ENCODE data around the gene SERTAD1. TPM values are rescaled to one million over a fixed set of nuclear protein-coding genes. Genes with fewer than 3 reads are reported as not detected.

SERTAD1 gene
- total RNA-seq, 1 donor from 2014 or later, result 13.4 TPM

DNA sequence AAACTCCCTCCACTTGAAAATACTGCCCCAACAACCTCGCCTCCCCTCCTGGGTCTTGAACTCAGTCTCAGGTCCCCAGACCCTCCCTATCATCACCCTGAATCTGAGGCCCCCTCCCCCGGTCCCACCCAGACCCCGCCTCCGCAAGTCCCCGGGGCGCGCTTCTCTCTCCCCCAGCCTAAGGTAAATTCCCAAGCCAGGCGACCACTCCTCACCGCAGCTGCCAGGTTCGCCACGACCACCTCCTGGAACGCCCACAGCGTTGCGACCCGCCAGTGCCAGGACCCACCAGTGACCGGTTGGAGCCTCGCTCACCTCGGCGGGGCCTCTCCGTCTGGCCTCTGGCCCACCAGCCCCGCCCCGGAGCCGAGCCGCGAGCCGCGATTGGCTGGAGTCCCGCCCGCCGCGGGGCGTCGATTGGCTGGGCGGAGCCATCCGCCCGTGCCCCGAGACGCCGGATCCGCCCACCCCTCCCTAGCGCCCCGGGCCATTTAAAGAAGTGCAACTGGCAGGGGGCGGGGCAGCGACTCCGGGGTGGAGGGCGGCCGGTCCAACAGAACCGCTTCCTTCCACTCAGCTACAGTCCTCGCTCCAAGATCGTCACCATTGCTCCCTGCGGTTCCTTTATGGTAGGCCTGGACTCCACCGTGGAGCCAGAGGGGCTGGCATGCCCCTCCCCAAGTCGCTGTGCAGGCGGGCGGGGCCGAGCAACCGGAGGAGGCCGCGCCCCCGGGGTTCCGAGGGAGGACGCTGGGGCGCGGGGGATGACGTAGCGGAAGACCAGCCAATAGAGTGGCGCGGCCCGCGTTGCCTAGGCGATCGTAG is 18.4 kb upstream of the SERTAD1 start, which contains the start of gene SERTAD3:
SERTAD3 (minus strand) TSS at position 336 of the 825 bp plus-strand sequence. CDS start 2,255 bp downstream, outside the sequence.
- POLR2A ChIA-PET, result interaction anchor here (0.7 to 4.4 kb wide), 13 partner anchors 8 to 1009 kb away, joined by 3 to 104 read pairs (median 15); partner anchors contain the start of genes AKT2, BLVRB, C19orf47 and PLD3
- H3K36me3 Mint-ChIP-seq (ENCODE audit: low read depth), result peaks cover 42% of the 10 kb centered on the region

DNA sequence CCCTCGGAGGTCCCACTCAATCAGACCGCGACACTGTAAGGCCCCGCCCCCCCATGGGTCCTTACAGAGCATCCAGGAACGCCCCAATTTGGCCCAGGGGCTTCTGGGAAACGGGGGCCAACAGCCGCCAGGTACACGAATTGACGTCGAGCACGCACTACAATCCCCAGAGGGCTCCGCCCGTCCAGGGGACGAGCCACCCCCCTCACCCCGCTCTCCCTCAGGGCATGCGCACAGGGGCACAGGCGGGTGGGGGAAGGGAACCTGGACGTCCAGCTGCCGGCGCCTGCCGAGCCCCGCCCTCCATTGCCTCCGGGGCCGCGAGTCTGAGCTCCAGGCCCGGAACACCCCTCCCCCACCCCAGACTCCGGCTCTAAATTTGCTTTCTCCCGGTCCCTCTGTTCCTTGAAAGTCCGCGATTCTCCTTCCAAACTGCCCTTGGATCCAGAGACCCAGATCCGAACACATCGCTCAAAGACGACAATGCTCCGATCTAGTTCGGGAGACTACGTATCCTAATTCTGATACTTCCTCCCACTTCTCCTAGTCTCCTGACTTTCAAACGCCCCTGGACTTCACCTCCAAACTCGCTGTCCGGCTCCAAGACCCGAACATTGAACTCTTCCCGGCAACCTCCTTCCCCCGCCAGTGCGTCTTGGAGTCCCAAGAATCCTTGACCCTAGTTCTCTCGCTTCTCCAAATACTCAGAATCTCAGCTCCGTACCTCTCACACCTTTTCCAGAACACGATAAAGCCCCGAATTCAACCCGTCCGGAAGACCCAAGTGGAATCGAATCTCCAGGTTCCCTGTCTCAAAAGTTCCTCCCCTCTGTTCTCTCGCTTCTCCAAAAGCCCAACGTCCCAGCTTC is 17.6 kb upstream of the SERTAD1 start:
- CTCF ChIA-PET, result interaction anchor here (0.7 to 3.9 kb wide), 8 partner anchors 10 to 138 kb away, joined by 3 to 49 read pairs (median 6); partner anchors contain the start of gene BLVRB
- Mint-ChIP-seq H3K36me3 (ENCODE audit: low read depth) (peaks cover 42% of the 10 kb centered on the region), H3K4me1 (peaks cover 30% of the 10 kb centered on the region), H3K4me3 (peak overlapping the region; percentile 98), H3K27me3 (no peaks in the 10 kb centered on the region), H3K9me3 (no peaks in the 10 kb centered on the region), H3K27ac (peak overlapping the region; percentile 97)
- TF ChIP-seq, protein P1, sequence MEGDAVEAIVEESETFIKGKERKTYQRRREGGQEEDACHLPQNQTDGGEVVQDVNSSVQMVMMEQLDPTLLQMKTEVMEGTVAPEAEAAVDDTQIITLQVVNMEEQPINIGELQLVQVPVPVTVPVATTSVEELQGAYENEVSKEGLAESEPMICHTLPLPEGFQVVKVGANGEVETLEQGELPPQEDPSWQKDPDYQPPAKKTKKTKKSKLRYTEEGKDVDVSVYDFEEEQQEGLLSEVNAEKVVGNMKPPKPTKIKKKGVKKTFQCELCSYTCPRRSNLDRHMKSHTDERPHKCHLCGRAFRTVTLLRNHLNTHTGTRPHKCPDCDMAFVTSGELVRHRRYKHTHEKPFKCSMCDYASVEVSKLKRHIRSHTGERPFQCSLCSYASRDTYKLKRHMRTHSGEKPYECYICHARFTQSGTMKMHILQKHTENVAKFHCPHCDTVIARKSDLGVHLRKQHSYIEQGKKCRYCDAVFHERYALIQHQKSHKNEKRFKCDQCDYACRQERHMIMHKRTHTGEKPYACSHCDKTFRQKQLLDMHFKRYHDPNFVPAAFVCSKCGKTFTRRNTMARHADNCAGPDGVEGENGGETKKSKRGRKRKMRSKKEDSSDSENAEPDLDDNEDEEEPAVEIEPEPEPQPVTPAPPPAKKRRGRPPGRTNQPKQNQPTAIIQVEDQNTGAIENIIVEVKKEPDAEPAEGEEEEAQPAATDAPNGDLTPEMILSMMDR (IDR thresholded peaks at IDR 0.05), result no peak
- intact Hi-C loops (cut with micrococcal nuclease), result loop anchor here (1.0 to 5.0 kb wide), 5 partner anchors 8 to 909 kb away; partner anchors contain the start of genes ACTMAP, EGLN2, LTBP4 and TGFB1
- POLR2A ChIA-PET, result interaction anchor here (0.5 to 4.4 kb wide), 22 partner anchors 10 to 1008 kb away, joined by 3 to 104 read pairs (median 4); partner anchors contain the start of genes ACTMAP, AKT2, BLVRB and C19orf47
- ATAC-seq (ENCODE audit: low read depth) (peak; percentile 75), DNase-seq (peak; percentile 96)

More for the DNA sequence above, 18.4 kb upstream of the SERTAD1 start, which contains the start of gene SERTAD3:
- Mint-ChIP-seq H3K4me1 (peaks cover 28% of the 10 kb centered on the region), H3K9me3 (no peaks in the 10 kb centered on the region), H3K27me3 (no peaks in the 10 kb centered on the region), H3K4me3 (peak within 1 kb of the TSS; percentile 98), H3K27ac (peak within 1 kb of the TSS; percentile 97)
- intact Hi-C loops (cut with micrococcal nuclease), result loop anchor here (1.0 to 5.0 kb wide), 13 partner anchors 9 to 908 kb away; partner anchors contain the start of genes ACTMAP, AKT2, BLVRB and C19orf47
- ATAC-seq (ENCODE audit: low read depth) (peak; percentile 68), DNase-seq (peak; percentile 98)
- TF ChIP-seq, protein P1 (IDR thresholded peaks at IDR 0.05), result no peak
- CTCF ChIA-PET, result interaction anchor here (1.4 to 3.9 kb wide), 5 partner anchors 11 to 139 kb away, joined by 4 to 49 read pairs (median 11); partner anchors contain the start of gene BLVRB

DNA sequence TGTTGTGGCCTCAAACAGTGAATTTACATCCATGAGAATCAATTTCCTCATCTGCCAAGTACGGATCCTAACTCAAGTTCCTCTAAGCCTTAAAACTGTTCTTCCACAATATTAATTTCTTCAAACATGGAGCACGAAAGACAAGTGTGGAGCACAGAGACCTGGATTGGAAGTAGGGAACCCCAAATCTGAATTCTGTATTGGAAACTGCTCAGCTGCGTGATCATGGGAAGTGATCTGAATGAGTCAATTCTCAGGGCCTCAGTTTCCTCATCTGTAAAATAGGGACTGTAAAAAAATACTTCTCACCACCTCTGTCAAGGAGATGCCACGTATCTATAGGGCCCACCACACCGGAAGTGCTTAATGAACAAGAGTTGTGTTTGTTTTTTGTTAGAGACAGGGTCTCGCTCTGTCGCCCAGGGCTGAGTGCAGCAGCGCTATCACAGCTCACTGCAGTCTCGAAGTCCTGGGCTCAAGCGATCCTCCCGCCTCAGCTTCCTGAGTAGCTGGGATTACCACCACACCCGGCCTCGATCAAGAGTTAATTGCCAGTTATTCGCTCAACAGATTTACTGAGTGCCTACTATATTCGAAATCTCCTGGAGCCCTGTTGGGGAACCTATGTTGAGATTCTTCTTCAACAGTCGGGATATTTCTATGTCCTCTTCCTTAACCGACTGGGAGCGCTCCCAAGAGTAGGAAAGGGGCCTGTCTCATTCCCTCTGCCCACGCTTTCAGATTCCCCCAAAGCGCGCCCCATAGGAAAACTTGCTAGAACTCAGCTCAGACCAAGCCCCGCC is 16.7 kb upstream of the SERTAD1 start:
- CTCF ChIA-PET, result interaction anchor here (0.7 to 3.9 kb wide), 8 partner anchors 9 to 137 kb away, joined by 3 to 49 read pairs (median 6); partner anchors contain the start of gene BLVRB
- Mint-ChIP-seq H3K9me3 (no peaks in the 10 kb centered on the region), H3K4me3 (peak overlapping the region; percentile 98), H3K4me1 (peaks cover 33% of the 10 kb centered on the region), H3K36me3 (ENCODE audit: low read depth) (peaks cover 39% of the 10 kb centered on the region), H3K27ac (peak overlapping the region; percentile 97), H3K27me3 (no peaks in the 10 kb centered on the region)
- POLR2A ChIA-PET, result interaction anchor here (0.6 to 4.4 kb wide), 20 partner anchors 9 to 1007 kb away, joined by 3 to 104 read pairs (median 4); partner anchors contain the start of genes ACTMAP, AKT2, BLVRB and C19orf47
- TF ChIP-seq, protein P1 (IDR thresholded peaks at IDR 0.05), result no peak
- intact Hi-C loops (cut with micrococcal nuclease), result loop anchor here (1.0 to 5.0 kb wide), 5 partner anchors 7 to 910 kb away; partner anchors contain the start of genes ACTMAP, EGLN2, LTBP4 and TGFB1
- DNase-seq, result no peak
- ATAC-seq (ENCODE audit: low read depth), result no peak

DNA sequence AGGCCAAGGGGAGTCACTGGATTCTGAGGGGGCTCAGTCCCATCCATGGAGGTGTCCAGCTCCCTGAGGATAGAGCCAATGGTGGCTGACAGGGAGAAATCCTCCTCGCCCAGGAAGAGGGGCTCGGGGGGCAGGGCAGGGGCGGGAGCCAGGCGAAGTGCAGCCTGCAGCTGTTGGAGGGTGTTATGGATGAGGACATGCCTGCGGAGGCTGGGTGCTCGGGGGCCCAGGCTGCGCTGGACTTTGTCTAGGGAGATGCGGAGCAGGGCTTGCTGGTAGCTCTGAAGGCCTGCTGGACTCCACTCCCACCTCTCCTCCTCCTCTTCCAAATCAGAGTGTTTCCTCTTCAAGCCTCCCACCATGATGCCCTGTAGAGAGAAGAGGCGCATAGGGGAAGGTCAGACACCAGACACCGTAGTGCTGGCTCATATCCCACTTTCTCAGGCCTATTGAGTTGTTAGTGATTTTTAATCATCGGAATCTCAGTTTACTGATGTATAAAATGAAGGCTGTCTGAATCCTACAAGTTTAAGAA is 16.0 kb upstream of the SERTAD1 start:
- H3K36me3 Mint-ChIP-seq (ENCODE audit: low read depth), result peaks cover 39% of the 10 kb centered on the region
- H3K27me3 Mint-ChIP-seq, result no peaks in the 10 kb centered on the region
- no peak for DNase-seq
- no peaks in the 10 kb centered on the region for H3K9me3 Mint-ChIP-seq
- peaks cover 33% of the 10 kb centered on the region for H3K4me1 Mint-ChIP-seq
- TF ChIP-seq, protein P1 (IDR thresholded peaks at IDR 0.05), result no peak
- peak overlapping the region; percentile 98 for H3K4me3 Mint-ChIP-seq
- intact Hi-C loops (cut with micrococcal nuclease), result loop anchor here (5.0 kb wide), 3 partner anchors 161 to 911 kb away; partner anchors contain the start of genes EGLN2, LTBP4 and TGFB1
- ATAC-seq (ENCODE audit: low read depth), result no peak
- ChIA-PET POLR2A (interaction anchor here (1.3 to 4.4 kb wide), 4 partner anchors 13 to 39 kb away, joined by 3 to 104 read pairs (median 52); partner anchors contain the start of gene SERTAD1), CTCF (interaction anchor here (2.8 to 3.9 kb wide), 3 partner anchors 22 to 137 kb away, joined by 11 to 49 read pairs (median 13); partner anchors contain the start of gene BLVRB)
- H3K27ac Mint-ChIP-seq, result peak overlapping the region; percentile 97

Data from activated B cell treated with CpG ODN at 0.5 μM for 24 hours (primary cell).